ENCODE data around the gene KLC4.
"Not testable (repeated sequence)": the region's sequence is repeated elsewhere in the genome, so short reads cannot be mapped to it uniquely, and the experiment has no call there.

The KLC4 gene

GRCh38 chr6:43081043-43081442 is 21.6 kb downstream of the KLC4 start:
- peaks cover 52% of the 10 kb centered on the region for H3K27me3 ChIP-seq (ENCODE audit: low read depth, low read length)
- no peaks in the 10 kb centered on the region for H3K79me2 ChIP-seq (ENCODE audit: low read length)
- H4K20me1 ChIP-seq (ENCODE audit: insufficient read depth, low read length) = 0 out of 2 replicates have a peak, but pooled peaks cover 3% of the 10 kb centered on the region
- H3K27ac ChIP-seq (ENCODE audit: low read length) = no peak overlapping the region
- H3K4me2 ChIP-seq (ENCODE audit: low read length) = no peak overlapping the region
- TF ChIP-seq CTCF (IDR thresholded peaks at IDR 0.05; ENCODE audit: low read depth, low read length) (no peak), EZH2phosphoT487 (IDR thresholded peaks at IDR 0.05; ENCODE audit: low read depth) (no peak)
- no peaks in the 10 kb centered on the region for H3K36me3 ChIP-seq (replicated peaks; ENCODE audit: low read depth, low read length)
- no peak overlapping the region for H3K9ac ChIP-seq (ENCODE audit: low read length)
- peaks cover 8% of the 10 kb centered on the region for H3K4me1 ChIP-seq (ENCODE audit: low read length)
- H3K9me3 ChIP-seq (ENCODE audit: insufficient read depth, low read length) = no peaks in the 10 kb centered on the region
- H2AFZ ChIP-seq (ENCODE audit: low read depth, low read length) = no peak overlapping the region
- H3K4me3 ChIP-seq (ENCODE audit: low read length) = no peak overlapping the region

GRCh38 chr6:43081922-43082321 is 22.5 kb downstream of the KLC4 start:
- H3K4me2 ChIP-seq (ENCODE audit: low read length); H4K20me1 ChIP-seq (ENCODE audit: insufficient read depth, low read length); H3K9me3 ChIP-seq (ENCODE audit: insufficient read depth, low read length); H3K79me2 ChIP-seq (ENCODE audit: low read length); H3K9ac ChIP-seq (ENCODE audit: low read length); H3K4me3 ChIP-seq (ENCODE audit: low read length); H3K36me3 ChIP-seq (replicated peaks; ENCODE audit: low read depth, low read length); H3K27ac ChIP-seq (ENCODE audit: low read length); H2AFZ ChIP-seq (ENCODE audit: low read depth, low read length): not testable (repeated sequence)
- H3K4me1 ChIP-seq (ENCODE audit: low read length) = peaks cover 17% of the 10 kb centered on the region
- peaks cover 51% of the 10 kb centered on the region for H3K27me3 ChIP-seq (ENCODE audit: low read depth, low read length)

GRCh38 chr6:43082806-43083655 is 23.6 kb downstream of the KLC4 start:
- Histone ChIP-seq H3K4me1 (ENCODE audit: low read length) (peaks cover 18% of the 10 kb centered on the region), H4K20me1 (ENCODE audit: insufficient read depth, low read length) (peaks cover 11% of the 10 kb centered on the region; the same call in 1 of the 2 replicates), H2AFZ (ENCODE audit: low read depth, low read length) (no peak overlapping the region), H3K4me2 (ENCODE audit: low read length) (no peak overlapping the region), H3K79me2 (ENCODE audit: low read length) (no peaks in the 10 kb centered on the region), H3K9me3 (ENCODE audit: insufficient read depth, low read length) (no peaks in the 10 kb centered on the region), H3K36me3 (replicated peaks; ENCODE audit: low read depth, low read length) (no peaks in the 10 kb centered on the region), H3K27me3 (ENCODE audit: low read depth, low read length) (peaks cover 51% of the 10 kb centered on the region), H3K4me3 (ENCODE audit: low read length) (no peak overlapping the region), H3K27ac (ENCODE audit: low read length) (no peak overlapping the region), H3K9ac (ENCODE audit: low read length) (no peak overlapping the region)
- no peak for TF ChIP-seq CTCF (IDR thresholded peaks at IDR 0.05; ENCODE audit: low read depth, low read length)
- TF ChIP-seq EZH2phosphoT487 (IDR thresholded peaks at IDR 0.05; ENCODE audit: low read depth) = no peak

- TF ChIP-seq CTCF (IDR thresholded peaks at IDR 0.05; ENCODE audit: low read depth, low read length) (no peak), EZH2phosphoT487 (IDR thresholded peaks at IDR 0.05; ENCODE audit: low read depth) (no peak)
- no peaks in the 10 kb centered on the region for H3K9me3 ChIP-seq (ENCODE audit: insufficient read depth, low read length)
- no peak overlapping the region for H3K9ac ChIP-seq (ENCODE audit: low read length)
- H3K4me3 ChIP-seq (ENCODE audit: low read length) = peak overlapping the region; percentile 58
- H4K20me1 ChIP-seq (ENCODE audit: insufficient read depth, low read length) = peaks cover 11% of the 10 kb centered on the region; the same call in 1 of the 2 replicates
- H3K4me1 ChIP-seq (ENCODE audit: low read length) = peaks cover 18% of the 10 kb centered on the region
- no peak overlapping the region for H2AFZ ChIP-seq (ENCODE audit: low read depth, low read length)
- no peak overlapping the region for H3K27ac ChIP-seq (ENCODE audit: low read length)
- no peaks in the 10 kb centered on the region for H3K36me3 ChIP-seq (replicated peaks; ENCODE audit: low read depth, low read length)
- peak overlapping the region; percentile 76 for H3K4me2 ChIP-seq (ENCODE audit: low read length)
- H3K27me3 ChIP-seq (ENCODE audit: low read depth, low read length) = peaks cover 60% of the 10 kb centered on the region
- no peaks in the 10 kb centered on the region for H3K79me2 ChIP-seq (ENCODE audit: low read length)
Measured at GRCh38 chr6:43086022-43086658, 26.7 kb downstream of the KLC4 start.

Data from OCI-LY3 (cell line).